ENCODE results near the gene CDK9. TPM values are rescaled to one million over a fixed set of nuclear protein-coding genes. Genes with fewer than 3 reads are reported as not detected.

The CDK9 gene
- polyA plus RNA-seq, 1 experiment, result 45.9 TPM

DNA sequence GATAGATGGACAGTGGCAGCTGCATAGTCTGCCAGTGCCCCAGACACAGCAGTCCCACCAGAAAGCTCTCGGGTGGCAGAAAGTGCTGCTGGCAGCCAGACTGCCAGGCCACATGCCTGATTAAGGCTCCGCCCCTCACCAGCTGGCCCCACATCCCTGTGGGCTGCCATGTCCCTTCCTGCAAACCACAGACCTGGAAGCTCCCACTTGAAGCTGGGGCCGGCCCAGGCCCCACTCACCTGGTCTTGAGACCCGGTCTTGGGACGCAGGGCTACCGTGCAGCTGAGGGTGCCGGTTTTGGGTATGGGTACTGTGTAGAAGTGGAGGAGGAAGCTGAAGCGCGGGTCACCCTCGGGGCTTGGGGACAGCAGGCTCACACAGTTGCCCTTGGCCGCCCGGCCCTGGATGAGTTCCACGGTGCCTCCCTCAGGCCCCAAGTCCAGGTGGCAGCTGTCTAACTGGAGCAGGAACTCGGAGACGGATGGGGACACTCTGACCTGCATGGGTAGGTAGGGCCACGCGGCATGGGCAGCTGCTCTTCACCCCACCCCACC lies 32.1 kb downstream of the CDK9 start:
- CTCF ChIA-PET, result interaction anchor here (0.9 kb wide), 1 partner anchor 103 kb away, joined by 3 read pairs; no protein-coding TSS in a partner anchor
- no peak for DNase-seq (ENCODE audit: low read depth, low spot score)
- TF ChIP-seq, protein P1, sequence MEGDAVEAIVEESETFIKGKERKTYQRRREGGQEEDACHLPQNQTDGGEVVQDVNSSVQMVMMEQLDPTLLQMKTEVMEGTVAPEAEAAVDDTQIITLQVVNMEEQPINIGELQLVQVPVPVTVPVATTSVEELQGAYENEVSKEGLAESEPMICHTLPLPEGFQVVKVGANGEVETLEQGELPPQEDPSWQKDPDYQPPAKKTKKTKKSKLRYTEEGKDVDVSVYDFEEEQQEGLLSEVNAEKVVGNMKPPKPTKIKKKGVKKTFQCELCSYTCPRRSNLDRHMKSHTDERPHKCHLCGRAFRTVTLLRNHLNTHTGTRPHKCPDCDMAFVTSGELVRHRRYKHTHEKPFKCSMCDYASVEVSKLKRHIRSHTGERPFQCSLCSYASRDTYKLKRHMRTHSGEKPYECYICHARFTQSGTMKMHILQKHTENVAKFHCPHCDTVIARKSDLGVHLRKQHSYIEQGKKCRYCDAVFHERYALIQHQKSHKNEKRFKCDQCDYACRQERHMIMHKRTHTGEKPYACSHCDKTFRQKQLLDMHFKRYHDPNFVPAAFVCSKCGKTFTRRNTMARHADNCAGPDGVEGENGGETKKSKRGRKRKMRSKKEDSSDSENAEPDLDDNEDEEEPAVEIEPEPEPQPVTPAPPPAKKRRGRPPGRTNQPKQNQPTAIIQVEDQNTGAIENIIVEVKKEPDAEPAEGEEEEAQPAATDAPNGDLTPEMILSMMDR (IDR thresholded peaks at IDR 0.05; ENCODE audit: low read depth, low read length), result no peak
- H3K4me3 ChIP-seq (ENCODE audit: low read depth, low read length), result no peak overlapping the region
- no peak overlapping the region for H3K27ac ChIP-seq (ENCODE audit: low read depth, low read length)
- H3K9me3 ChIP-seq (ENCODE audit: control insufficient read depth, insufficient read depth, low read length), result no peaks in the 10 kb centered on the region; the same call in 1 of the 2 replicates
- POLR2A ChIA-PET, result interaction anchor here (0.5 to 1.1 kb wide), 2 partner anchors 16 to 19 kb away, joined by 3 read pairs; partner anchors contain the start of gene FPGS
- no peaks in the 10 kb centered on the region for H3K27me3 ChIP-seq (ENCODE audit: control insufficient read depth, insufficient read depth, low read length)

DNA sequence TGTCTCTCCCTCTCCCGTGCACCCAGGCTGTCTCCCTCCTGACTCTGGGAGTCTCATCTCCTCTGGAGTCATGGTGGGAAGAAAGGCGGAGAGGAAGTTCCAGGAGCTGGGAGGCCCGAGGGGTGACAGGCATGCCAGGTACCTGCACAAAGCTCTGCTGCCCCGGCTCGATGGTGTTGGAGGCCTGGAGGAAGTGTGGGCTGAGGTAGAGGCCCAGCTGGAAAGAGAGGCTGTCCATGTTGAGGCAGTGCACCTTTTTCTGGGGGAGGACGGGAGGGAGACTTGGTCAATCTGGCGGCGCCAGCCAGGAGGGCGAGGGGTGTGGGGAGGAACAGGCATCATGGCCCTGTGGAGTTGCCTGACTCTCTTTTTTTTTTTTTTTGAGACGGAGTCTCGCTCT lies 32.7 kb downstream of the CDK9 start:
- no peak for DNase-seq (ENCODE audit: low read depth, low spot score)
- TF ChIP-seq, protein P1 (IDR thresholded peaks at IDR 0.05; ENCODE audit: low read depth, low read length), result no peak
- ChIA-PET POLR2A (interaction anchor here (0.5 to 1.2 kb wide), 4 partner anchors 10 to 35 kb away, joined by 3 to 5 read pairs (median 3); partner anchors contain the start of gene FPGS), CTCF (no interaction called here)
- Histone ChIP-seq H3K4me3 (ENCODE audit: low read depth, low read length) (no peak overlapping the region), H3K27me3 (ENCODE audit: control insufficient read depth, insufficient read depth, low read length) (no peaks in the 10 kb centered on the region), H3K27ac (ENCODE audit: low read depth, low read length) (no peak overlapping the region), H3K9me3 (ENCODE audit: control insufficient read depth, insufficient read depth, low read length) (no peaks in the 10 kb centered on the region; the same call in 1 of the 2 replicates)

DNA sequence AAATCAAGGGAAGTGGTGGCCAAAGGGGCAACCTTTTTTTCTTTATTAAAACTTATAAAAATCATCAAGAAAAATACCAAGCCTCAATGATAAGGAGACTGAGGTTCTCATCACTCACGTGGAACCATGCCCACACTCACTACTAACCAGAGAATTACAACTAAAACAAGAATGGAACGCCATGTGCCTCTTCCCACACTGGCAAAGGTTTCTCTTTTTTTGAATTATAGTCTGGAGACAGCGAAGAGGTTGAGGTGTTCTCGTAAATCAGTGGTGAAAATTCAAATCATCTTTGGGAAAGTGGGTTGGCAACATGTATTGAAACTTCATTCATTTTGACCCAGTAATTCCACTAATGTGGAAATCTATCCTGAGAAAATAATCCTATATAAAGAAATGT lies 36.3 kb downstream of the CDK9 start:
- no peak for DNase-seq (ENCODE audit: low read depth, low spot score)
- POLR2A ChIA-PET, result no interaction called here
- no peaks in the 10 kb centered on the region for H3K9me3 ChIP-seq (ENCODE audit: control insufficient read depth, insufficient read depth, low read length)
- H3K4me3 ChIP-seq (ENCODE audit: low read depth, low read length), result no peak overlapping the region
- CTCF ChIA-PET, result no interaction called here
- H3K27ac ChIP-seq (ENCODE audit: low read depth, low read length), result no peak overlapping the region
- TF ChIP-seq, protein P1 (IDR thresholded peaks at IDR 0.05; ENCODE audit: low read depth, low read length), result no peak
- H3K27me3 ChIP-seq (ENCODE audit: control insufficient read depth, insufficient read depth, low read length), result no peaks in the 10 kb centered on the region

DNA sequence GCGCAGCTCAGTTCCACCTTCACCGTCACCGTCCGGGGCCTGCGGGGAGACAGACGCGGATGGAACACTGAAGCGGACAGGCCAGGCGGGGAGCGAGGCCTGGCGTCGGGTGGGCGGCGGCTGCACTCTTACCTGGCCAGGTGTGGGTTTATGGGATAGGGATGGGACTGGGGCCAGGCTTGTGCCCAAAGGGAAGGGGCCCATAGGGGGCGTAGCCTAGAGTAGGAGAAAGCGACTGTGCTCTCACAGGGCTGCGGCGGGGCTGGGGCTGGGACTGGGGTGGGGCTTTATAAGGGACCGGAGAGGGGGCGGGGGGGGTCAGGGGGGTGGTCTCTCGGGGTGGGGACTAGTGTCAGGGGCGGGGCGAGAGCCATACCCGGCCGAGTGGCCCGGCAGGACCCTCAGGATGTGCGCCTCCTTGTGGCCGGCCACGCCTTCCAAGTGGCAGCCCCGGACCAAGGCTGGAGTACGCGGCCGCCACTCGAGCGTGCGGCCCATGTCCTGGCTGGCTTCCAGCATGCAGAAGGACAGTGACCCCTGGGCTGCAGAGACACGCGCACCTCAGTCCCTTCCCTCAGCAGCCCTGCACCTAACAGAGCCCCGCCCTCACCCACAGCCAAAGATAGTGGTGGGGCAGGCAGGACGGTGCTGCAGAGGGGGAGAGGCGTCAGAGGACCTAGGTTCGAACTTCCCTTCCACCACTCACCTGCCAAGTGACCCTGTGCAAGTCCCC lies 39.7 kb downstream of the CDK9 start:
- Histone ChIP-seq H3K9me3 (ENCODE audit: control insufficient read depth, insufficient read depth, low read length) (no peaks in the 10 kb centered on the region), H3K27ac (ENCODE audit: low read depth, low read length) (no peak overlapping the region), H3K4me3 (ENCODE audit: low read depth, low read length) (no peak overlapping the region), H3K27me3 (ENCODE audit: control insufficient read depth, insufficient read depth, low read length) (no peaks in the 10 kb centered on the region)
- POLR2A ChIA-PET, result no interaction called here
- no peak for DNase-seq (ENCODE audit: low read depth, low spot score)
- TF ChIP-seq, protein P1 (IDR thresholded peaks at IDR 0.05; ENCODE audit: low read depth, low read length), result 0 out of 2 replicates have a peak, but pooled peaks have one; percentile 16
- CTCF ChIA-PET, result interaction anchor here (0.5 to 1.2 kb wide), 2 partner anchors 12 to 45 kb away, joined by 4 to 7 read pairs; no protein-coding TSS in a partner anchor

Measured in AG04450 (cell line).